PC-3 (cell line): ENCODE measurements around the gene CPLX3. TPM values are rescaled to one million over a fixed set of nuclear protein-coding genes. Genes with fewer than 3 reads are reported as not detected.

Experiments used
- ATAC-seq: fragments of 200-7000 bp; cut with Tn5 transposase; 2 replicates; pipeline ENCODE4 v1.9.1; 2020; ENCODE audit warnings: mild to moderate bottlenecking, moderate library complexity
- BruUV-seq: library from RNA; stranded (reverse); fragments of 400-500 nt; replicated peaks from 2 replicates; lab custom pipeline; 2021; lab: Mats Ljungman, UMichigan
- CTCF ChIA-PET: fragments of 300-600 bp; sonication (Branson Sonifier 250); formaldehyde crosslinking; loops from one replicate; lab custom pipeline; 2022; ENCODE audit warnings: antibody characterized with exemption; lab: Charles Lee
- POLR2A ChIA-PET: fragments of 300-600 bp; sonication (Branson Sonifier 250); formaldehyde crosslinking; loops from one replicate; lab custom pipeline; 2022; ENCODE audit warnings: antibody characterized with exemption; ENCODE audit not compliant: unreplicated experiment; lab: Charles Lee
- DNase-seq: peaks from one replicate; pipeline ENCODE4 v3.0.0-alpha.2; 2015
- H2AFZ ChIP-seq: fragments of 300-600 bp; sonication (generic); 2 replicates; pipeline ENCODE4 v1.6.0; 2016; ENCODE audit warnings: antibody characterized with exemption, low read length
- H3F3A ChIP-seq: fragments of 300-600 bp; sonication (generic); one replicate; pipeline ENCODE4 v1.6.0; 2017; ENCODE audit warnings: antibody characterized with exemption, low read length, control low read depth, mild to moderate bottlenecking; ENCODE audit not compliant: unreplicated experiment
- H3K27ac ChIP-seq: fragments of 300-600 bp; sonication (generic); 2 replicates; pipeline ENCODE4 v1.5.1; 2016; ENCODE audit warnings: mild to moderate bottlenecking, low read length
- H3K27me3 ChIP-seq: fragments of 300-600 bp; sonication (generic); 2 replicates; pipeline ENCODE4 v1.6.1; 2016; ENCODE audit warnings: low read length, mixed read lengths
- H3K36me3 ChIP-seq: fragments of 300-600 bp; sonication (generic); 2 replicates; pipeline ENCODE4 v1.6.1; 2016; ENCODE audit warnings: low read depth, mixed run types, low read length, mixed read lengths
- H3K4me1 ChIP-seq: fragments of 300-600 bp; sonication (generic); 2 replicates; pipeline ENCODE4 v1.5.1; 2016; ENCODE audit warnings: low read length; ENCODE audit not compliant: insufficient read depth
- H3K4me2 ChIP-seq: fragments of 300-600 bp; sonication (generic); 2 replicates; pipeline ENCODE4 v1.6.0; 2016; ENCODE audit warnings: low read length
- H3K4me3 ChIP-seq: fragments of 300-600 bp; sonication (generic); 2 replicates; pipeline ENCODE4 v1.5.1; 2016; ENCODE audit warnings: mild to moderate bottlenecking, low read length, mixed read lengths
- H3K79me2 ChIP-seq: fragments of 300-600 bp; sonication (generic); 2 replicates; pipeline ENCODE4 v1.6.1; 2017; ENCODE audit warnings: low read length, mixed read lengths
- H3K9ac ChIP-seq: fragments of 300-600 bp; sonication (generic); 2 replicates; pipeline ENCODE4 v1.6.0; 2016; ENCODE audit warnings: mild to moderate bottlenecking, low read length
- H3K9me2 ChIP-seq: fragments of 300-600 bp; sonication (generic); replicated peaks from 2 replicates; pipeline ENCODE4 v1.6.1; 2016; ENCODE audit warnings: mixed run types, low read length, mixed read lengths
- H3K9me3 ChIP-seq: fragments of 300-600 bp; sonication (generic); 2 replicates; pipeline ENCODE4 v1.6.1; 2016; ENCODE audit warnings: low read length, mixed read lengths
- H4K20me1 ChIP-seq: fragments of 300-600 bp; sonication (generic); 2 replicates; pipeline ENCODE4 v1.6.1; 2016; ENCODE audit warnings: low read length, mixed read lengths
- EZH2 ChIP-seq: fragments of 300-600 bp; sonication (generic); IDR thresholded peaks from one replicate; pipeline ENCODE4 v1.6.1; 2017; ENCODE audit warnings: antibody characterized with exemption, mild to moderate bottlenecking, low read length; ENCODE audit not compliant: unreplicated experiment
- EZH2phosphoT487 ChIP-seq: fragments of 300-600 bp; sonication (generic); IDR thresholded peaks from 2 replicates; pipeline ENCODE4 v1.6.1; 2018; ENCODE audit warnings: mild to moderate bottlenecking, antibody characterized with exemption, low read length, borderline replicate concordance
- intact Hi-C: fragments of 100-400 bp; cut with micrococcal nuclease; formaldehyde crosslinking; loops from 2 replicates; pipeline ENCODE4 v1.9.0; 2023
- total RNA-seq: library from RNA; depleted of rRNA; stranded (reverse); fragments of >200 nt; gene quantifications from 2 replicates; pipeline ENCODE4 v1.2.3, GENCODE V29; 2014
- TF ChIP-seq, protein P1 (sequence below): fragments of 300-600 bp; sonication (generic); conservative IDR thresholded peaks from 2 replicates; pipeline ENCODE4 v1.5.1; 2017; ENCODE audit warnings: antibody characterized with exemption, low read depth, mild to moderate bottlenecking, low read length

Gene CPLX3
- total RNA-seq, 1 experiment from 2014 or later = not detected

DNA sequence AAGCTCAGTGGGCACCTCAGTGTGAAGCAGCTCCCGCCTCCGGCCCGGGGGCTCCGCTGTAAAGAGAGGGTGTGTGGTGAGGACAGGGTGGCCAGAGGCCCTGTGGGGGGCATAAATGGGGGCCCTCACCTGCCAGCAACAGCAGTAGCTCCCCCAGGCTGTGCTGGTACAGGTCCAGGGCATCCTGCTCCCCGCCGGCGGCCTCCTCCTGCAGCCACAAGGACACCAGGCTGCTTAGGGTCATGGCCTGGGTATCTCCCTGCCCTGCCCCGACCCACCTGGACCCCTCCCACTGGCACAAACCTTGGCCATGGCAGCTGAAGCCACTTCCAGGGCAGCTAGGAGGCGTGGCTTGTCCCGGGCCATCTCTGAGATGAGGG, 11.7 kb downstream of the CPLX3 start:
- Histone ChIP-seq H3K36me3 (no peaks in the 10 kb centered on the region), H4K20me1 (no peaks in the 10 kb centered on the region), H3F3A (no peaks in the 10 kb centered on the region), H3K27me3 (no peaks in the 10 kb centered on the region), H3K4me1 (peaks cover 8% of the 10 kb centered on the region), H3K9ac (no peak overlapping the region), H3K27ac (no peak overlapping the region), H2AFZ (no peak overlapping the region), H3K9me2 (no peaks in the 10 kb centered on the region), H3K4me3 (no peak overlapping the region), H3K79me2 (0 out of 2 replicates have a peak, but pooled peaks cover 5% of the 10 kb centered on the region), H3K4me2 (no peak overlapping the region), H3K9me3 (no peaks in the 10 kb centered on the region)
- DNase-seq (no peak), ATAC-seq (no peak)
- CTCF ChIA-PET = no interaction called here
- no TSS peak for BruUV-seq
- TF ChIP-seq EZH2 (no peak), EZH2phosphoT487 (no peak)
- TF ChIP-seq, protein P1, sequence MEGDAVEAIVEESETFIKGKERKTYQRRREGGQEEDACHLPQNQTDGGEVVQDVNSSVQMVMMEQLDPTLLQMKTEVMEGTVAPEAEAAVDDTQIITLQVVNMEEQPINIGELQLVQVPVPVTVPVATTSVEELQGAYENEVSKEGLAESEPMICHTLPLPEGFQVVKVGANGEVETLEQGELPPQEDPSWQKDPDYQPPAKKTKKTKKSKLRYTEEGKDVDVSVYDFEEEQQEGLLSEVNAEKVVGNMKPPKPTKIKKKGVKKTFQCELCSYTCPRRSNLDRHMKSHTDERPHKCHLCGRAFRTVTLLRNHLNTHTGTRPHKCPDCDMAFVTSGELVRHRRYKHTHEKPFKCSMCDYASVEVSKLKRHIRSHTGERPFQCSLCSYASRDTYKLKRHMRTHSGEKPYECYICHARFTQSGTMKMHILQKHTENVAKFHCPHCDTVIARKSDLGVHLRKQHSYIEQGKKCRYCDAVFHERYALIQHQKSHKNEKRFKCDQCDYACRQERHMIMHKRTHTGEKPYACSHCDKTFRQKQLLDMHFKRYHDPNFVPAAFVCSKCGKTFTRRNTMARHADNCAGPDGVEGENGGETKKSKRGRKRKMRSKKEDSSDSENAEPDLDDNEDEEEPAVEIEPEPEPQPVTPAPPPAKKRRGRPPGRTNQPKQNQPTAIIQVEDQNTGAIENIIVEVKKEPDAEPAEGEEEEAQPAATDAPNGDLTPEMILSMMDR = no peak
- intact Hi-C loops = no loop called here
- POLR2A ChIA-PET = no interaction called here

DNA sequence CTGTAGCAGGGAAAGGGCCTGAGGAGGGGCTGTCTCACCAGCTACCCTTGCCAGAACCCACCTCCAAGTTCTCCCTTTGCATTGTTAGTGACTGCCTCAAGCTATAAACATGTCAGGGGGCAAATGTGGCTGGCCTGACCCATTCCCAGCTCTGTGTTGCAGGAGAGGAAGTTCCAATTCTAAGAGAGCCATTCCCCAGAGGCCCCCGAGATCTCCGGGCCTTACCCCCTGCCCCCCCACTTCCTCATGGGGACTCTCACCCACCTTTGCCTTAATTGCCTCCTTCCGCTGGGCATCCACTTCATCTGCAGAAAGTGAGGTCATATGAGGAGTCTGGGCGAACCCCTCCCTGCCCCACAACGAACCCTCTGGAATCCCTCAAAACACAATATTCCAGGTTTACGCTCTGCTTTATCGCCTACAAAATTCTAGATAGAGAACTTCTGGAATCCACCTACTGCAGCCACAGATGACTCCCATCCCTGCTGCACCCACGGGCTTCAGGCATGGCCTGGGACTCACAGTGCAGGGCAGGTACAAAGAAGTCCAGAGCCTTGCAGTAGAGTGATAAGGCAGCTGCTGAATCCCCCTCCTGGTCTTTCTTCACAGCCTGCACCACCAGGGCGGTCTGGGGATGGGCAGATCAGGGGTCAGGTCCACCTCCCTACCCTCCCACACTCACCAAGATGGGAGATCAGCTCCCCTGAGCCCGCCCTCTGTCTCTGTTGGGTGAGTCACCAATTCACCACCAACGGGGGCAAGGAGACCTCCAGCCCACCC, 12.5 kb downstream of the CPLX3 start:
- ATAC-seq (no peak), DNase-seq (no peak)
- Histone ChIP-seq H3K36me3 (no peaks in the 10 kb centered on the region), H3K27me3 (no peaks in the 10 kb centered on the region), H2AFZ (no peak overlapping the region), H3K9me2 (no peaks in the 10 kb centered on the region), H3K27ac (no peak overlapping the region), H3F3A (no peaks in the 10 kb centered on the region), H3K4me3 (no peak overlapping the region), H3K4me1 (peaks cover 14% of the 10 kb centered on the region), H4K20me1 (no peaks in the 10 kb centered on the region), H3K9ac (no peak overlapping the region), H3K9me3 (no peaks in the 10 kb centered on the region), H3K79me2 (0 out of 2 replicates have a peak, but pooled peaks cover 5% of the 10 kb centered on the region), H3K4me2 (no peak overlapping the region)
- no peak for TF ChIP-seq EZH2phosphoT487
- TF ChIP-seq EZH2 = no peak
- TF ChIP-seq, protein P1 = no peak
- intact Hi-C loops = no loop called here
- no TSS peak for BruUV-seq
- CTCF ChIA-PET = no interaction called here
- POLR2A ChIA-PET = interaction anchor here (0.6 kb wide), 1 partner anchor 63 kb away, joined by 3 read pairs; no protein-coding TSS in a partner anchor
